Gastrocnemius medialis (tissue), 4 donors: ENCODE measurements around the gene KLHL13. TPM values are rescaled to one million over a fixed set of nuclear protein-coding genes. Genes with fewer than 3 reads are reported as not detected.

Source experiments
- ATAC-seq, 2 donors: fragments of 150-250 bp; one replicate each; pipeline ENCODE4 v1.9.1; 2016
- DNase-seq, 2 donors: peaks; one replicate each; pipeline ENCODE4 v3.0.0-alpha.2; 2019
- H3K27ac ChIP-seq, 4 donors: fragments of 200-600 bp; sonication (generic); 1 replicate in 1 of 4; 2 replicates in 3 of 4; pipeline ENCODE4 v1.5.1; 2016 to 2018; ENCODE audit warnings: mild to moderate bottlenecking in 2 of 4, moderate library complexity in 1 of 4
- H3K27me3 ChIP-seq, 3 donors: fragments of 200-600 bp; sonication (generic) in 2 of 3; 1 replicate in 1 of 3; 2 replicates in 2 of 3; pipeline versions ENCODE4 v1.5.1 to v1.6.0; 2016 to 2019; ENCODE audit warnings: mild to moderate bottlenecking in 1 of 3, moderate library complexity in 1 of 3
- H3K36me3 ChIP-seq, 2 donors: fragments of 200-600 bp; sonication (generic) in 1 of 2; one replicate each; pipeline ENCODE4 v1.5.1; 2017 to 2018
- H3K4me1 ChIP-seq, 2 donors: fragments of 200-600 bp; sonication (generic) in 1 of 2; one replicate each; pipeline ENCODE4 v1.5.1; 2016 to 2017; ENCODE audit warnings: mild to moderate bottlenecking in 2 of 2
- H3K4me3 ChIP-seq, 4 donors: fragments of 200-600 bp; sonication (generic) in 3 of 4; 1 replicate in 1 of 4; 2 replicates in 3 of 4; pipeline ENCODE4 v1.5.1; 2016 to 2019; ENCODE audit warnings: mild to moderate bottlenecking in 2 of 4
- H3K9me3 ChIP-seq, 3 donors: fragments of 200-600 bp; sonication (generic) in 2 of 3; 1 replicate in 1 of 3; 2 replicates in 2 of 3; pipeline ENCODE4 v1.5.1; 2016 to 2019
- CTCF ChIP-seq, 5 experiments: fragments of 450-650 bp in 3 of 5; fragments of 200-600 bp in 2 of 5; sonication (generic) in 2 of 5; IDR thresholded peaks in 4 of 5; conservative IDR thresholded peaks in 1 of 5; 1 replicate in 4 of 5; 2 replicates in 1 of 5; pipeline ENCODE4 v1.5.1; 2016 to 2019; ENCODE audit warnings: antibody characterized with exemption in 5 of 5, mild to moderate bottlenecking in 3 of 5, moderate library complexity in 3 of 5
- POLR2A ChIP-seq, 2 donors: fragments of 450-650 bp; IDR thresholded peaks; one replicate each; pipeline ENCODE4 v1.6.1; 2017; ENCODE audit warnings: antibody characterized with exemption in 2 of 2, mild to moderate bottlenecking in 2 of 2, moderate library complexity in 2 of 2
- in situ Hi-C, 4 donors: fragments of 200-750 bp; cut with MboI; loops; one replicate each; pipeline versions ENCODE4 v1.15.0 to v1.8.0; 2017; ENCODE audit warnings: low sequenced_read_pairs in 4 of 4
- intact Hi-C: fragments of 100-400 bp; cut with DNase I; formaldehyde crosslinking; loops from one replicate; pipeline ENCODE4 v1.15.1; 2023; ENCODE audit warnings: low total_unique reads
- total RNA-seq, 4 donors: library from RNA; depleted of rRNA; stranded (reverse); fragments of >200 nt; gene quantifications; one replicate each; pipeline versions ENCODE4 v1.1.0 to v1.2.3, GENCODE V29; 2016

Gene KLHL13
- total RNA-seq, 4 donors from 2014 or later: 0.87 to 3.4 (median 1.0) TPM

- no peak overlapping the region for H3K27ac ChIP-seq
- H3K27me3 ChIP-seq: no peaks in the 10 kb centered on the region
- no peak for DNase-seq
- in situ Hi-C loops (no loop called here), intact Hi-C loops (no loop called here)
- no peak overlapping the region for H3K4me3 ChIP-seq
- H3K36me3 ChIP-seq: no peaks in the 10 kb centered on the region
- H3K9me3 ChIP-seq: no peaks in the 10 kb centered on the region
- TF ChIP-seq POLR2A (IDR thresholded peaks at IDR 0.05) (no peak), CTCF (IDR thresholded peaks at IDR 0.05 in 4 of 5, conservative IDR thresholded peaks at IDR 0.05 in 1 of 5) (no peak)
- no peak for ATAC-seq
- H3K4me1 ChIP-seq: no peaks in the 10 kb centered on the region
Observed at GRCh38 chrX:118117741-118118140, 1.1 kb upstream of the KLHL13 start.

GRCh38 chrX:118115953-118116712, 477 bp downstream of the KLHL13 start:
- no peak for DNase-seq
- no peaks in the 10 kb centered on the region for H3K36me3 ChIP-seq
- H3K27me3 ChIP-seq: no peaks in the 10 kb centered on the region
- peak overlapping the region; percentile 70 to 74 (median 71) for H3K27ac ChIP-seq
- in situ Hi-C loops: no loop called here
- peak overlapping the region; percentile 60 to 71 (median 69) for H3K4me3 ChIP-seq
- TF ChIP-seq CTCF (IDR thresholded peaks at IDR 0.05 in 4 of 5, conservative IDR thresholded peaks at IDR 0.05 in 1 of 5): no peak
- TF ChIP-seq POLR2A (IDR thresholded peaks at IDR 0.05): no peak
- intact Hi-C loops: no loop called here
- no peaks in the 10 kb centered on the region for H3K9me3 ChIP-seq
- no peaks in the 10 kb centered on the region for H3K4me1 ChIP-seq
- peak; percentile 50 to 62 for ATAC-seq

- peak overlapping the region; percentile 60 to 71 (median 69) for H3K4me3 ChIP-seq
- in situ Hi-C loops: no loop called here
Observed at GRCh38 chrX:118114971-118115370, 1.6 kb downstream of the KLHL13 start.

GRCh38 chrX:118109065-118109464, 7.5 kb downstream of the KLHL13 start:
- Histone ChIP-seq H3K4me3 (no peak overlapping the region), H3K27me3 (no peaks in the 10 kb centered on the region), H3K27ac (no peak overlapping the region), H3K36me3 (no peaks in the 10 kb centered on the region), H3K9me3 (no peaks in the 10 kb centered on the region), H3K4me1 (no peaks in the 10 kb centered on the region)
- intact Hi-C loops (no loop called here), in situ Hi-C loops (no loop called here)
- ATAC-seq (no peak), DNase-seq (no peak)
- TF ChIP-seq POLR2A (IDR thresholded peaks at IDR 0.05) (no peak), CTCF (IDR thresholded peaks at IDR 0.05 in 4 of 5, conservative IDR thresholded peaks at IDR 0.05 in 1 of 5) (no peak)

More at GRCh38 chrX:118114971-118115370, 1.6 kb downstream of the KLHL13 start:
- no peaks in the 10 kb centered on the region for H3K9me3 ChIP-seq
- no peak for DNase-seq
- H3K27me3 ChIP-seq: no peaks in the 10 kb centered on the region
- H3K36me3 ChIP-seq: no peaks in the 10 kb centered on the region
- TF ChIP-seq POLR2A (IDR thresholded peaks at IDR 0.05) (no peak), CTCF (IDR thresholded peaks at IDR 0.05 in 4 of 5, conservative IDR thresholded peaks at IDR 0.05 in 1 of 5) (no peak)
- ATAC-seq: no peak
- no peaks in the 10 kb centered on the region for H3K4me1 ChIP-seq
- intact Hi-C loops: no loop called here
- peak overlapping the region; percentile 7 to 74 (median 71) for H3K27ac ChIP-seq
